Hematopoietic multipotent progenitor cell treated with erythropoietin and hydrocortisone succinate and interleukin-3 and kit ligand, for 15 days (in vitro differentiated cells): ENCODE data around the gene CTXND1.
"Not testable (repeated sequence)": the region's sequence is repeated elsewhere in the genome, so short reads cannot be mapped to it uniquely, and the experiment has no call there.

Experiments
- DNase-seq: peaks from one replicate; pipeline ENCODE4 v3.0.0-alpha.2; 2015; ENCODE audit warnings: low spot score

Gene CTXND1

GRCh38 chr15:80252121-80252518 is at the start of gene CTXND1:
TSS of gene CTXND1 (minus strand) at chr15:80252213. CDS start at chr15:80201949, 50,264 bp downstream.
- DNase-seq: no peak

GRCh38 chr15:80301472-80301871 is 49.5 kb upstream of the CTXND1 start:
- DNase-seq: no peak

- DNase-seq: not testable (repeated sequence)
Measured at GRCh38 chr15:80295777-80296176, 43.8 kb upstream of the CTXND1 start.

- no peak for DNase-seq
Measured at GRCh38 chr15:80292079-80292478, 40.1 kb upstream of the CTXND1 start.

- not testable (repeated sequence) for DNase-seq
Measured at GRCh38 chr15:80290891-80291290, 38.9 kb upstream of the CTXND1 start.

GRCh38 chr15:80289528-80290495 is 37.8 kb upstream of the CTXND1 start:
- no peak for DNase-seq

GRCh38 chr15:80288131-80288530 is 36.1 kb upstream of the CTXND1 start:
- DNase-seq: no peak

GRCh38 chr15:80286055-80286454 is 34.0 kb upstream of the CTXND1 start:
- no peak for DNase-seq

- DNase-seq: no peak
Measured at GRCh38 chr15:80285379-80285778, 33.4 kb upstream of the CTXND1 start.

GRCh38 chr15:80283531-80283930 is 31.5 kb upstream of the CTXND1 start:
- DNase-seq: no peak

- DNase-seq: no peak
Measured at GRCh38 chr15:80277147-80277546, 25.1 kb upstream of the CTXND1 start.

- DNase-seq: no peak
Measured at GRCh38 chr15:80275961-80276360, 23.9 kb upstream of the CTXND1 start.

GRCh38 chr15:80274996-80275395 is 23.0 kb upstream of the CTXND1 start:
- DNase-seq: no peak

GRCh38 chr15:80274554-80274953 is 22.5 kb upstream of the CTXND1 start:
- no peak for DNase-seq

- DNase-seq: no peak
Measured at GRCh38 chr15:80272987-80273386, 21.0 kb upstream of the CTXND1 start.

- no peak for DNase-seq
Measured at GRCh38 chr15:80270472-80270871, 18.5 kb upstream of the CTXND1 start.

GRCh38 chr15:80268101-80268500 is 16.1 kb upstream of the CTXND1 start:
- no peak for DNase-seq

GRCh38 chr15:80267658-80268057 is 15.6 kb upstream of the CTXND1 start:
- DNase-seq: no peak

- no peak for DNase-seq
Measured at GRCh38 chr15:80266745-80267144, 14.7 kb upstream of the CTXND1 start.

GRCh38 chr15:80266113-80266512 is 14.1 kb upstream of the CTXND1 start:
- no peak for DNase-seq

GRCh38 chr15:80265021-80265420 is 13.0 kb upstream of the CTXND1 start:
- DNase-seq: no peak

GRCh38 chr15:80264031-80264430 is 12.0 kb upstream of the CTXND1 start:
- DNase-seq: no peak

- no peak for DNase-seq
Measured at GRCh38 chr15:80260551-80260950, 8.5 kb upstream of the CTXND1 start.
